Measurements from ENCODE around the gene CMC2.

- no peak for TF ChIP-seq CTCF (IDR thresholded peaks at IDR 0.05)
- no peak for TF ChIP-seq POLR2A (IDR thresholded peaks at IDR 0.05)
- TF ChIP-seq POLR2AphosphoS5 (IDR thresholded peaks at IDR 0.05; ENCODE audit: insufficient read depth in 1 of 2, low read depth in 1 of 2) = no peak
These were observed 34.1 kb downstream of the CMC2 start for GRCh38 chr16:80972611-80973010.

Measured in vagina (tissue), 2 donors.